Muscle of arm (tissue), 12 donors: ENCODE data around the gene CTTNBP2NL. TPM values are rescaled to one million over a fixed set of nuclear protein-coding genes. Genes with fewer than 3 reads are reported as not detected.

Experiments
- DNase-seq: peaks from one replicate; pipeline ENCODE4 v3.0.0-alpha.2; 2013
- polyA plus RNA-seq, 12 donors: library from polyadenylated mRNA; unstranded; fragments of 120-200 nt; gene quantifications; one replicate each; pipeline ENCODE4 v1.2.1, GENCODE V29; 2013; ENCODE audit not compliant: insufficient read length in 12 of 12

Gene CTTNBP2NL
- polyA plus RNA-seq, 12 donors, result 12.5 to 34.9 (median 17.5) TPM; not detected in 1

GRCh38 chr1:112504661-112505399, 108.8 kb downstream of the CTTNBP2NL start:
- no peak for DNase-seq

GRCh38 chr1:112505400-112505785, 109.4 kb downstream of the CTTNBP2NL start:
- DNase-seq, result no peak

- no peak for DNase-seq
Measured at GRCh38 chr1:112505878-112506277, 109.9 kb downstream of the CTTNBP2NL start.

GRCh38 chr1:112506306-112506705, 110.3 kb downstream of the CTTNBP2NL start:
- DNase-seq, result no peak

- DNase-seq, result no peak
Measured at GRCh38 chr1:112506731-112507130, 110.7 kb downstream of the CTTNBP2NL start.

- no peak for DNase-seq
Measured at GRCh38 chr1:112507336-112507735, 111.3 kb downstream of the CTTNBP2NL start.

GRCh38 chr1:112507921-112508277, 111.9 kb downstream of the CTTNBP2NL start:
- DNase-seq, result no peak

GRCh38 chr1:112508278-112509004, 112.4 kb downstream of the CTTNBP2NL start, which contains the start of gene WNT2B:
WNT2B (plus strand) TSS chr1:112508965; CDS start chr1:112509263, 298 bp downstream.
- no peak for DNase-seq

GRCh38 chr1:112509005-112509659, 113.1 kb downstream of the CTTNBP2NL start:
- DNase-seq, result no peak

GRCh38 chr1:112509660-112510178, 113.7 kb downstream of the CTTNBP2NL start:
- DNase-seq, result no peak

GRCh38 chr1:112510340-112510739, 114.3 kb downstream of the CTTNBP2NL start:
- DNase-seq, result no peak

Other genes starting within 250 kb of the CTTNBP2NL start
- 10 to 100 TPM in 1 of 12 donors, 1 to 10 TPM in 10, not detected in 1; 3.3 to 13.9 (median 4.1) TPM for gene WNT2B, start 112.8 kb downstream of the CTTNBP2NL start, polyA plus RNA-seq
- 10 to 100 TPM in 11 of 12 donors, not detected in 1; 14.3 to 25.3 (median 18.7) TPM for gene ST7L, start 222.9 kb downstream of the CTTNBP2NL start, polyA plus RNA-seq
- 100 to 1,000 TPM in 5 of 12 donors, 10 to 100 TPM in 7; 61.4 to 947 (median 94.0) TPM for gene CAPZA1, start 223.6 kb downstream of the CTTNBP2NL start, polyA plus RNA-seq